GM19372 (cell line): ENCODE measurements around the gene WDFY3.

ENCODE experiments used
- ATAC-seq: cut with Tn5 transposase; IDR thresholded peaks from one replicate; pipeline ENCODE4 v1.9.1; 2021; ENCODE audit warnings: mild to moderate bottlenecking, low read depth, moderate library complexity; ENCODE audit not compliant: unreplicated experiment

Gene WDFY3

DNA sequence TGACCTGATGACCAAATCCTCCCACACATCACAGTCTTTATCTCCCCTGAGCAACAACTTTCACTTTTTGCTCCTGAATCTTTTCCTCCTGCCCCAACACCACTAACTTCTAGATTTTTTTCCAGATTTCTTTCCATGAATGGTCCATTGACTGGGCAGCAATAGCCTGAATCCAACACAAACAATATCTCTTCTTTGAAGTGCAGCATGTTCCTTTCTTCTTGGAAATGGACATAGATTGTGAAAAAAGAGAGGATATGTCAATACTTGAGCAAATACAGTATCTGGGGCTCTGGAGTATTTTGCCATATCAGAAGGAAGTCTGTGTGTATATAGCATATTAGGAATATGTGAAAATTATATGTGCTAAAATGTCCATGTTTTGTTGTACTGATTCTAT lies 328.4 kb downstream of the WDFY3 start:
- ATAC-seq: no peak

GRCh38 chr4:84634961-84635360 lies 331.5 kb downstream of the WDFY3 start:
- no peak for ATAC-seq

GRCh38 chr4:84632092-84632491 lies 334.4 kb downstream of the WDFY3 start:
- ATAC-seq: no peak

GRCh38 chr4:84631573-84631972 lies 334.9 kb downstream of the WDFY3 start:
- ATAC-seq: no peak

DNA sequence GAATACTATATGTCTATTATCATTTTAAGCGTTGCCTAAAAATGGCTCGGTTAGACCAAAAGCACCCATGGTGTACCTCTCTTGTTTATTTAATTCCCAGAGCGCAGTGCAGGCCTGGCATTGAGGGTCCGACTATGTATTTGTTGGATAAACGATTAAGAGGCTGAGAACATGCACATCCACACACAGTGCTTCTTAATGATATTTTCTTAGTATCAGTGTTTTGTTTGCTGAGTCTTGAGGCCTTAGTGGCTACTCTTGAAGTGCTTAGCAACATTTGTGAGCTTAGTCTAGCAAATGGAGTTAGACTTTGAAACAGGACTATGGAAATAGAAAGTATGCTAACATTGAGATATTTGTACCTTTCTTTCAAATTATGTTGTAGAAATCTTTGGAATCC lies 339.8 kb downstream of the WDFY3 start:
- no peak for ATAC-seq

DNA sequence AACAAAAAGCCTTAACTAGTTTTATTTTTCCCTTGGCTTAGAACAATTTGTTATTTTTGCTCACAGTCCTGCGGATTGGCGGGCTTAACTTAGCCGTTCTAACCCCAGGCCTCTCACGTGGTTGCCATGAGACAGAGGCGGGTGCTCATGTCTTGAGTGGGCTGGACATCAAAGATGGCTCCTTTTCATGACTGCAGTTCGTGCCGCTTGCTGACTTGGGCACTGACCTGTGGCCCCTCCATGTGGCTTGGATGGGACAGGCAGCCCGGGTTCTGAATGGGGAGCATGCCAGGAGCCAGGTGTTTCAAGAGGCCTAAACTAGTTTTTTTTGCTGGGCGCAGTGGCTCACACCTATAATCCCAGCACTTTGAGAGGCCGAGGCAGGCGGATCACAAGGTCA lies 342.8 kb downstream of the WDFY3 start:
- ATAC-seq: no peak

DNA sequence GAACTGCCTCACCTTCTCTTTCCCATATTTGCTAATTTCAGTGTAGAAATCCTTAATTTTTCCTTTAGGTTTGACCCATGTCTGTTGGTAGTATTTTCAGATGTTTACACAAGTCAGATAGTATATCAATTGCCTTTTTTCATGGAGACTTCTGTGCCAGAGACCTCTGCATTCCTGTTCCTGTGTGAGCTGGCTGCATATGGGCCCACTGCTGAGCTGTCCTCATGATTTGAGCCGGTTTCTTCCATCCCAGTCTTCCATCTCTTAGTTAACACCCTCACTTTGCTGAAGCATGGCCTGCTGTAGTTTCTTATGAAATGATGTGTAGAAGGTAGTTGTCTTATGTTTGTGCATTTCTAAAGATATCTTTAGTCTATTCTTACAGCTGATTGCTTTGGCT lies 343.5 kb downstream of the WDFY3 start:
- no peak for ATAC-seq
